Measurements from ENCODE around the gene RET. TPM values are rescaled to one million over a fixed set of nuclear protein-coding genes. Genes with fewer than 3 reads are reported as not detected.

Gene RET
- total and polyA plus RNA-seq, 2 of the 13 experiments (the other 11 are each of a cell fraction or from before 2014, with no cell fraction given) = 0.02 TPM; not detected in 1

DNA sequence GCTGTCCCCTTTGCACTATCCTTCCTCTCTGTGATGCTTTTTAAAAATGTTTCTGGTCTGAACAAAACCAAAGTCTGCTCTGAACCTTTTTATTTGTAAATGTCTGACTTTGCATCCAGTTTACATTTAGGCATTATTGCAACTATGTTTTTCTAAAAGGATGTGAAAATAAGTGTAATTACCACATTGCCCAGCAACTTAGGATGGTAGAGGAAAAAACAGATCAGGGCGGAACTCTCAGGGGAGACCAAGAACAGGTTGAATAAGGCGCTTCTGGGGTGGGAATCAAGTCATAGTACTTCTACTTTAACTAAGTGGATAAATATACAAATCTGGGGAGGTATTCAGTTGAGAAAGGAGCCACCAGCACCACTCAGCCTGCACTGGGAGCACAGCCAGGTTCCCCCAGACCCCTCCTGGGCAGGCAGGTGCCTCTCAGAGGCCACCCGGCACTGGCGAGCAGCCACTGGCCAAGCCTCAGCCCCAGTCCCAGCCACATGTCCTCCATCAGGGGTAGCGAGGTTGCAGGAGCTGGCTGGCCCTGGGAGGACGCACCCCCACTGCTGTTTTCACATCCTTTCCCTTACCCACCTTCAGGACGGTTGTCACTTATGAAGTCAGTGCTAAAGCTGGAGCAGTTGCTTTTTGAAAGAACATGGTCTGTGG, 50.0 kb downstream of the RET start:
- no peak overlapping the region for H2AFZ ChIP-seq (ENCODE audit: low read length)
- no peak overlapping the region for H3K9ac ChIP-seq (ENCODE audit: insufficient read depth, low read depth, low read length)
- intact Hi-C loops (cut with micrococcal nuclease; ENCODE audit: unreplicated experiment) (no loop called here), in situ Hi-C loops (cut with HindIII; ENCODE audit: extremely low pct_ligation_motif_present, low pct_unique_long_range_greater_than_20kb) (no loop called here)
- no peak overlapping the region for H3K27ac ChIP-seq (ENCODE audit: extremely low read length, insufficient read depth, low read length)
- H3K27me3 ChIP-seq (ENCODE audit: control insufficient read depth in 1 of 2, insufficient read depth in 2 of 2, low read length in 2 of 2) = peaks cover 10 to 70% of the 10 kb centered on the region in 2 experiments
- 69% methylated on average over 3 of the region's 7 CpGs for WGBS (ENCODE audit: low lambda C conversion rate)
- H3K79me2 ChIP-seq (ENCODE audit: insufficient read depth, low read length) = no peaks in the 10 kb centered on the region
- H3K4me2 ChIP-seq (ENCODE audit: low read depth, low read length) = no peak overlapping the region
- H3K4me3 ChIP-seq (replicated peaks in 1 of 3; ENCODE audit: insufficient read depth in 1 of 3, low read depth in 2 of 3, low read length in 3 of 3) = no peak overlapping the region
- no peaks in the 10 kb centered on the region for H3K9me3 ChIP-seq (ENCODE audit: low read length)
- no peak for DNase-seq (ENCODE audit: low spot score)
- H3K36me3 ChIP-seq (replicated peaks in 1 of 2; ENCODE audit: control insufficient read depth in 1 of 2, insufficient read depth in 2 of 2, low read length in 2 of 2) = no peaks in the 10 kb centered on the region
- ATAC-seq = no peak
- FAIRE-seq = no peak
- POLR2A ChIA-PET = no interaction called here
- CTCF ChIA-PET (ENCODE audit: low intra/inter-chr PET ratio, low total read pairs) = no interaction called here
- no peaks in the 10 kb centered on the region for H3K4me1 ChIP-seq (ENCODE audit: insufficient read depth, low read length)
- BruUV-seq (replicated peaks) = no TSS peak
- TF ChIP-seq ZNF557 (CRISPR knock-in tag; IDR thresholded peaks at IDR 0.05) (no peak), GLI4 (CRISPR knock-in tag; IDR thresholded peaks at IDR 0.05; ENCODE audit: borderline replicate concordance) (no peak), ATRX (CRISPR knock-in tag; IDR thresholded peaks at IDR 0.05; ENCODE audit: borderline replicate concordance) (no peak), ZNF329 (CRISPR knock-in tag; IDR thresholded peaks at IDR 0.05; ENCODE audit: low read depth) (no peak), ZSCAN31 (CRISPR knock-in tag; IDR thresholded peaks at IDR 0.05; ENCODE audit: low read depth) (no peak)
- no peaks in the 10 kb centered on the region for H4K20me1 ChIP-seq (ENCODE audit: insufficient read depth, low read length)

DNA sequence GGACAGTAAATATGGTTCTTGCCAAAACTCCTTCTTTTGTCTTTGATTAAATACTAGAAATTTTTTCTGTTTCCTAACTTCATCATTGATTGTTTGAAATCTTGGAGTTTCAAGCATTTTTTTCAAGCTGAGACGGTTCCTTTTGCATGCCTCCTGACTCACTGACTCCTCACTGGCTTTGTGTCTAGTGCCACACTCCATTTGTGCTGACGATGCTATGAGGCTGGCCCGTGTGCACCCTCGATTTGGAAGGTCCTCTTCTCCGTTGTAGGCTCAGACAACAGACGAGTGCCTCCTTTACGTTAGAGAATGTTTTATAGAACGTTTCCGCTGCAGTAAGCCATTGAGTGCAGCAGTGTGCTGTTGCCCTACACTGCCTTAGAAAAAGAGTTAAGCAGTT, 50.6 kb downstream of the RET start:
- no peak for DNase-seq (ENCODE audit: low spot score)
- H3K79me2 ChIP-seq (ENCODE audit: insufficient read depth, low read length) = no peaks in the 10 kb centered on the region
- no peak for TF ChIP-seq RBM22 (optimal IDR thresholded peaks at IDR 0.05; ENCODE audit: low read length)
- no peak for TF ChIP-seq KLF6 (CRISPR knock-in tag; IDR thresholded peaks at IDR 0.05)
- no peak for TF ChIP-seq KLF12 (CRISPR knock-in tag; IDR thresholded peaks at IDR 0.05; ENCODE audit: borderline replicate concordance)
- TF ChIP-seq YEATS2 (CRISPR knock-in tag; IDR thresholded peaks at IDR 0.05; ENCODE audit: borderline replicate concordance) = no peak
- TF ChIP-seq, protein P1, sequence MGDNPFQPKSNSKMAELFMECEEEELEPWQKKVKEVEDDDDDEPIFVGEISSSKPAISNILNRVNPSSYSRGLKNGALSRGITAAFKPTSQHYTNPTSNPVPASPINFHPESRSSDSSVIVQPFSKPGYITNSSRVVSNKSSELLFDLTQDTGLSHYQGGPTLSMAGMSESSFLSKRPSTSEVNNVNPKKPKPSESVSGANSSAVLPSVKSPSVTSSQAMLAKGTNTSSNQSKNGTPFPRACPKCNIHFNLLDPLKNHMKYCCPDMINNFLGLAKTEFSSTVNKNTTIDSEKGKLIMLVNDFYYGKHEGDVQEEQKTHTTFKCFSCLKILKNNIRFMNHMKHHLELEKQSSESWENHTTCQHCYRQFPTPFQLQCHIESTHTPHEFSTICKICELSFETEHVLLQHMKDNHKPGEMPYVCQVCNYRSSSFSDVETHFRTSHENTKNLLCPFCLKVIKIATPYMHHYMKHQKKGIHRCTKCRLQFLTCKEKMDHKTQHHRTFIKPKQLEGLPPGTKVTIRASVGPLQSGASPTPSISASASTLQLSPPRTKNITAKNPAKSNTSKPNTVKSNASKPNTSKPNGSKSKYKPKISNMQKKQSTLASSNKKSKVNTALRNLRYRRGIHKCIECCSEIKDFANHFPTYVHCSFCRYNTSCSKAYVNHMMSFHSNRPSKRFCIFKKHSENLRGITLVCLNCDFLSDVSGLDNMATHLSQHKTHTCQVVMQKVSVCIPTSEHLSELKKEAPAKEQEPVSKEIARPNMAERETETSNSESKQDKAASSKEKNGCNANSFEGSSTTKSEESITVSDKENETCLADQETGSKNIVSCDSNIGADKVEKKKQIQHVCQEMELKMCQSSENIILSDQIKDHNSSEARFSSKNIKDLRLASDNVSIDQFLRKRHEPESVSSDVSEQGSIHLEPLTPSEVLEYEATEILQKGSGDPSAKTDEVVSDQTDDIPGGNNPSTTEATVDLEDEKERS (CRISPR knock-in tag; IDR thresholded peaks at IDR 0.05) = no peak
- TF ChIP-seq PHF21A (CRISPR knock-in tag; IDR thresholded peaks at IDR 0.05) = no peak
- no peak for TF ChIP-seq ZNF382 (CRISPR knock-in tag; IDR thresholded peaks at IDR 0.05; ENCODE audit: borderline replicate concordance)
- TF ChIP-seq GFI1 (CRISPR knock-in tag; IDR thresholded peaks at IDR 0.05; ENCODE audit: borderline replicate concordance) = no peak
- CTCF ChIA-PET (ENCODE audit: low intra/inter-chr PET ratio, low total read pairs) = no interaction called here
- H3K9ac ChIP-seq (ENCODE audit: insufficient read depth, low read depth, low read length) = no peak overlapping the region
- no peaks in the 10 kb centered on the region for H3K9me3 ChIP-seq (ENCODE audit: low read length)
- H3K4me2 ChIP-seq (ENCODE audit: low read depth, low read length) = no peak overlapping the region
- no peak overlapping the region for H3K4me3 ChIP-seq (replicated peaks in 1 of 3; ENCODE audit: insufficient read depth in 1 of 3, low read depth in 2 of 3, low read length in 3 of 3)
- in situ Hi-C loops (cut with HindIII; ENCODE audit: extremely low pct_ligation_motif_present, low pct_unique_long_range_greater_than_20kb) (no loop called here), intact Hi-C loops (cut with micrococcal nuclease; ENCODE audit: unreplicated experiment) (no loop called here)
- no peak for FAIRE-seq
- H3K36me3 ChIP-seq (replicated peaks in 1 of 2; ENCODE audit: control insufficient read depth in 1 of 2, insufficient read depth in 2 of 2, low read length in 2 of 2) = no peaks in the 10 kb centered on the region
- no peaks in the 10 kb centered on the region for H4K20me1 ChIP-seq (ENCODE audit: insufficient read depth, low read length)
- ATAC-seq = no peak
- H3K4me1 ChIP-seq (ENCODE audit: insufficient read depth, low read length) = no peaks in the 10 kb centered on the region
- POLR2A ChIA-PET = no interaction called here
- BruUV-seq (replicated peaks) = no TSS peak
- 12% methylated on average over 9 of the region's 9 CpGs for WGBS (ENCODE audit: low lambda C conversion rate)
- H2AFZ ChIP-seq (ENCODE audit: low read length) = no peak overlapping the region
- peaks cover 10 to 65% of the 10 kb centered on the region in 2 experiments for H3K27me3 ChIP-seq (ENCODE audit: control insufficient read depth in 1 of 2, insufficient read depth in 2 of 2, low read length in 2 of 2)
- no peak overlapping the region for H3K27ac ChIP-seq (ENCODE audit: extremely low read length, insufficient read depth, low read length)

Measured in HepG2 (cell line).